HG03460 (cell line): ENCODE data around the gene TPRG1L.
A peak's percentile ranks its signal among the peaks of the same experiment; 100 is the strongest.

Experiments
- ATAC-seq: cut with Tn5 transposase; IDR thresholded peaks from one replicate; pipeline ENCODE4 v1.9.1; 2021; ENCODE audit not compliant: unreplicated experiment

Gene TPRG1L

DNA sequence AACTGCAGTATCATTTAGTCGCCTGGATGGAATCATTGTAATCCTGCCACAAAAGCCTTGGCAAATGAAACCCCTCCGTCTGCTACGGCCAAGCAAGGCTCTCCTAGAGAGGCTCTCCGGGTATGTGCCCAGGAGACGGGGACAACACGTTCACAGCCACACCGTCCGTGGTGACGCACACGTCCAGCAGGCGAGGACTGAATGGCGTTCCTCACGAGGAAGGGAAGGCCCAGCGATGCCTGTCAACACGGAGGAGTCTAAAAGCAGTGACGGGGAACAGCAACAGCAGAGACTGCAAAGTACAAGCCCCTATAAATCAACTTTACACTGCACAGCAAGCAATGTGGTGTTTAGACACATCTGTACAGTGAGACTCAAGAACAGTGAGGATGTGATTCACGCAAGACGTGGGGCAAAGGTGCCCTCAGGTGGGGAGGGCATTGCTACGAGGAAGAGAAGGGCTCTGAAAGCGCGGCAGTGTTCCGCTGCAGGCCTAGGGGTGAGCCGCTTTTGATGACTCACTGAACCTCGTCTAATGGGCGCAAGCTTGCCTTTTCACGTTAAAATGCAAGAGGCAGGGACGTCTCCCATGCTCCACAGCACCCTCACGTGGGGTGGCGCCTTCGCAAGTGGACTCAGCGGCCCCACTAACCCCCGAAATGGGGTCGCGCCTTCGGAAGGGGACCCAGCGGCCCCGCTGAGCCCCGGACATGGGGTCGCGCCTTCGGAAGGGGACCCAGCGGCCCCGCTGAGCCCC, 18.3 kb downstream of the TPRG1L start:
- no peak for ATAC-seq

- ATAC-seq = no peak
Measured at GRCh38 chr1:3644273-3644672, 19.5 kb downstream of the TPRG1L start.

DNA sequence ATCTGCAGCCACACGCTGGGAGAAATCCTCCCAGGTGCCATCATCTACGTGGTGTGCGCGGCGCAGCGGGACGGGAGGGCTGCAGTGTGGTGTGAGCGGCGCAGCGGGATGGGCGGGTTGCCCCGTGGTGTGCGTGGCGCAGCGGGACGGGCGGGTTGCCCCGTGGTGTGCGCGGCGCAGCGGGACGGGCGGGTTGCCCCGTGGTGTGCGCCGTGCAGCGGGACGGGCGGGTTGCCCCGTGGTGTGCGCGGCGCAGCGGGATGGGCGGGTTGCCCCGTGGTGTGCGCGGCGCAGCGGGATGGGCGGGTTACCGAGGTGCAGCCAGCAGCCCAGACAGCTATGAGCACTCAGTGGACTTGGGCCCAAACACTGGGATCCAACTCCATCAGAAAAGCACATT, 20.4 kb downstream of the TPRG1L start:
- ATAC-seq = no peak

GRCh38 chr1:3645666-3646355, 21.0 kb downstream of the TPRG1L start:
- ATAC-seq = no peak

GRCh38 chr1:3646596-3646995, 21.8 kb downstream of the TPRG1L start:
- no peak for ATAC-seq

- ATAC-seq = peak; percentile 74
Measured at GRCh38 chr1:3649342-3650247, 24.8 kb downstream of the TPRG1L start, which contains the start of gene WRAP73. WRAP73 (minus strand) TSS chr1:3650103; CDS start chr1:3649999, 104 bp downstream.

DNA sequence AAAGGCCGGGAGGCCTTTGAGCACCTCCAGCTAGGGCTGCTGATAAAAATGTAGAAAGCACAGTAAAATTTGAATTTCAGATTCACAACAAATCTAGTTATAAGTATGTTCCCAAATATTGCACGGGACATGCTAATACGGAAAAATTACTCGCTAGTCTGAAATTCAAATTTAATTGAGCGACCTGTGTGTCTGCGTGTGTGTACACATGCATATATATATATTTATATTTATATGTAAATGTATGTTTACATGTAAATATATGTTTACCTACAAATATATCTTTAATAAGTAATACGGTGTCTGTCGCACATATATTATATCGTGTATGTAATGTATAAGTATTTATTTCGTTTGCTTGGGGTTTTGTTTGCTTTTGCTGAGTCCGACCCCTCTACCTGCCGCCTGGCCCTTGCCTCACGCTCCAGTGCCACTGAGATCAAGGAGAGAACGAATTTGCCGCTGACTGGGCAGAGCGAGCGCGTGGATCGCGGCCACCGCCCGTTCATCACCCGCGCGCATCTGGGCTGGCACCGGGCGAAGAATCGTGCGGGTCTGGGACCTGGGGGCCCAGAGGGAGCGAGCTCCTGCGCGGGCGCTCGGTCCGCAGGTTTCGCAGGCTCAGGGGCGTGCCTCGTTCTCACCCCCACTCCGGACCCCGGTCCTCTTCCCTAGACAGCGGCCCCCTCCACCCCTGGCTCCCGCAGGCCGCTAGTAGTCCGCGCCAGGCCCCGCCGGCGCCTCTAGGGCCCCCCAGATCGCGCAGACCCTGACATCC, 25.6 kb downstream of the TPRG1L start:
- no peak for ATAC-seq

DNA sequence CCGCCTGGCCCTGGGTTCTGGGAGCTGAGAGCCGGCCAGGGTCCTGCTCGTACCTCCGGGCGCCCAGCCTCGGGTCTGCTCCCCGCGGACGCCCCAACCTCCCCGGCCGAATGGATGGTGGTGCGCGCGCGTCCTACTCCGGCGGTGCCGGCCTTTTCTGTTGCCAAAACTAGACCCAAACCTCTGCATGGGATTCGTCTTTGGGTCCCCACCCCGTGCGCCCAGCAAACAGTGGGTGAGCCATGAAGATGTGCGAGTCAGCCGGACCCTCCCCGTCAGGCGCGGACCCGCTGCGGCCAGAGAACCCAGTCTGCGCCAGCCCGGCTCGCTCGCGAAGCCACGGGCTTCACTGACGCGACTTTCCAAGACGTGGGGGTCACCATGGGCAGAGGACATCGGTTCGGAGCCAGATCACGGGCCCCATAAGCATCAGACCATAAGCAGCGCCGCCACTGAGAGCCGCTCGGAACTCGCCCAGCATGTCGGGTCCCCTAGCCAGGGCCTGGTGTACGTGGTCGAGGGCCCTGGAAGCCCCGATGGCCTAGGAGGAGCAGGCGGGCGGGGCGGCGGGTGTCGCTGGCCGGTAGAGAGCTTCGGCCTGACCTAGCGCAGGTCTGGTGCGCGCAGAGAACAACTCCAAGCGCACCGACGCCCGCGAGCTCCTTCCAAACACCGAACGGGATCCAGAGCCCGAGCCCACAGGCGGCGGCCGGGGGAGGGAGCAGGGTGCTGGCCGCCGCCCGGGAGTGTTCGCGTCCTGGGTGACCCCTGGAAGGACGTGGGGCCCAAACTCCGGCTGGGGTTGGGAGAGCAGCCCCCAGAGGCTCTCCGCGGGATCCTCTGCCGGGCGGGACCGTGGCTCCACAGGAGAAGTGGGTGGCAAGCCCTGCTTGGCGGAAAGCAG, 26.5 kb downstream of the TPRG1L start:
- no peak for ATAC-seq

DNA sequence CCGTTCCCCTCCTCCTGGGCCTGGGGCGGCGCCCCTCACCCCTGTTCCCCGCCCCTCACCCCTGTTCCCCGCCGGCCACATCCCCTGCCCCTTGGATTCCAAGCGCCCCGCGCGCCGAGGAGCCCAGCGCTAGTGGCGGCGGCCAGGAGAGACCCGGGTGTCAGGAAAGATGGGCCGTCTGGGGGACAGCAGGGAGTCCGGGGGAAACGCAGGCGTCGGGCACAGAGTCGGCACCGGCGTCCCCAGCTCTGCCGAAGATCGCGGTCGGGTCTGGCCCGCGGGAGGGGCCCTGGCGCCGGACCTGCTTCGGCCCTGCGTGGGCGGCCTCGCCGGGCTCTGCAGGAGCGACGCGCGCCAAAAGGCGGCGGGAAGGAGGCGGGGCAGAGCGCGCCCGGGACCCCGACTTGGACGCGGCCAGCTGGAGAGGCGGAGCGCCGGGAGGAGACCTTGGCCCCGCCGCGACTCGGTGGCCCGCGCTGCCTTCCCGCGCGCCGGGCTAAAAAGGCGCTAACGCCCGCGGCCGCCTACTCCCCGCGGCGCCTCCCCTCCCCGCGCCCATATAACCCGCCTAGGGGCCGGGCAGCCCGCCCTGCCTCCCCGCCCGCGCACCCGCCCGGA, 27.2 kb downstream of the TPRG1L start, which contains the start of gene TP73:
TP73 (plus strand) TSS at position 587 of the 618 bp plus-strand sequence. CDS start 29,850 bp downstream, outside the sequence.
- ATAC-seq = no peak

DNA sequence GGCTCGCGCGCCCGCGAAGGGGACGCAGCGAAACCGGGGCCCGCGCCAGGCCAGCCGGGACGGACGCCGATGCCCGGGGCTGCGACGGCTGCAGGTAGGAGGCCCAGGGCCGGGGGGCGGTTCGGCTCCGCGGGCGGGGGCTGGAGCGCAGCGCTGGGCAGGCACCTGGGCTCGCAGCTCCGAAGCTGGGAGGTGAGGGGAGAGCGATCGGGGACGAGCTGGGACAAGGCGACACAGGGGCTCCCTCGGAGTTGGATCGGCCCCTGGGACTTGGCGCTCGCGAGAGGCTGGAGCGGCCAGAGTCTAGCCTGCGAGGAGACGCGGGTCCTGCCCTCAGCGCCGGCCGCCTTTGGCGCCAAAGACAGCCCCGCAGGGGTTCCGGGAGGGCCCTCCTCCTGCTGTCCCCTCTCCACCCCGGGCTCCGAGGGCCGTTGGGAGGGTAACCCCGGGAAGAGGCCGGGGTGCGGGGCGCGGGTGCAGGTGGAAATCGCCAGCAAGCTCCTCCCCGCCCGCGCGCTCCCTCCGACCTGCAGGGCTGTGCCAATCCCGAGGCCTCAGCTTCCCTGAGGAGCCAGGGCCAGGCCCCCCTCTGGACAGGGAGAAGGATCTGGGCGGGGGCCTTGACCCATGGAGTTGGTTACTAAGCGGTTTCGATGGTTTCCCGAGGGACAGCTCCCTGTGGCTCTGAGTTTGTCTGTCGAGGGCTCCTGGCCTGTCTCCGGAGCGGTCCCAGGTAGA, 27.9 kb downstream of the TPRG1L start:
- no peak for ATAC-seq

DNA sequence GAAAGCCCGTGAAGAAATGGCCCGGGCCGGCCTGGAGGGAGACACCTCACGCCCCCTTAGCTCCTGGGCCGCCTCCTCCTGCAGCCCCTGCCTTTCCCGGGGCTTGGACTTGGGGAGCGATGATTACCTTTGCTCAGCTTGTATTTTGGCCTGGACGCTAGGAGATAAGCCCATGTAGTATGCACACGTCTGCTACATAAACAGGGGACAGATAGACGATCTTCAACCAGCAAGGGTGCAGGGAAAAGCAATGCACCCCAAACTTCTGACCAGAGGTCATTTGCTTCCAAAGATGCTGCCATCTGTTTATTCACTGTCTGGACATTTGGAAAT, 28.4 kb downstream of the TPRG1L start:
- no peak for ATAC-seq

DNA sequence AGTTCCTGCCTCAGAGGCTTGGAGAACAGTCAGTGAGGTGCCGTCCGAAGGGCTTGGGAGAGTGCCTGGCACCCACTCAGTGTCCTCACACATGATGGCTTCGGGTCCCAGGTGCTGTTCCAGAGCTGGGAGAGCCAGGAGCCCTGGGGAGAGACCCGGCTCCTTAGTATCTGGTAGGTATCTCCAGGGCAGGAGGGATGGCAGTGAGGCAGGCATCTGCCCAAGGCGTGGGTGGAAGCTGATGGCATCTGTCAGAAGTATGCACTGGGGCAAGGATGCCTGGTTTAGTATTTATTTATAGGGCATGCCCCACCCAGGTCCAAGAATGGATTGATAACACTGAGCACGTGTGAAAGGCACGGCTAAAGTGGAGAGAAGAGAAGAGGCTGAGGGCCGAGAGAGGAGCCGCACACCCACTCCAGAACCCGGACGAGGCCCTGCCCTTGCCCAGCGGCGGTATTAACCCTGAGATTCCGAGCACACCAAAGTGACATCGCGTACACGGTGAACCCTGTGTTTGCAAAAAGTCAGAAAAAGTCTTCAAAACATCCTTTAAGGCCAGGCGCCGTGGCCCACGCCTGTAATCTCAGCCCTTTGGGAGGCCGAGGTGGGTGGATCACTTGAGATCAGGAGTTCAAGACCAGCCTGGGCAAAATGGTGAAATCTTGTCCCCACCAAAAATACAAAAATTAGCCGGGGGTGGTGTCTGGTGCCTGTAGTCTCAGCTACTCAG, 29.9 kb downstream of the TPRG1L start:
- no peak for ATAC-seq

DNA sequence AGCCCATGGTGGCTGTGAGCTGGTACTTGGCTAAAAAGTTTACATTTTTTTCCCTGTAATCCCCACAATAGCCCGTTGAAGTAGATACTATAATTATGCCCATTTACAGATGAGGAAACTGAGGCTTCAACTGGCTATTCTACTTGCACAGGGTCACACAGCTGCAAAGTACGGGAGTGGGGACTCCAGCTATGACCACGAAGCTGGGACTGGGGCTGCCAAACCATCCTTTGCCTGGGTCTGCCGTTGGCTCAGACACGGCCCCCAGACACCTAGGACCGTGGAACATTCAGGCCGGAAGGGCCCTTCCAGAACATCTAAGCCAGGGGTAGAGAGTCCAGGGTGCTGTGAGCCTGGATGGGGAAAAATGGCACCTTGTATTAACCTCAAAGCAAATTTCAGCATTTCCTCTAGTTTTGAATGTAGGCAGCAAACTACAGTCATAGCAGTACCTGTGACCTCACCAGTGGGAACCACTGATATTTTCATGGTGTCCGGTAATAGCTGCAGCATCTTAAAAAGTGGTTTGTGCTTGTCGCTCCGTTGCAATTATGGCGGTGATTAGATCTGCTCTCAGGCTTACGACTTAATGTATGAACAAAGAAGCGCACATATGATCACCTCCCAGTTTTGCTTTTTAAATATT, 31.8 kb downstream of the TPRG1L start:
- ATAC-seq = peak; percentile 63

DNA sequence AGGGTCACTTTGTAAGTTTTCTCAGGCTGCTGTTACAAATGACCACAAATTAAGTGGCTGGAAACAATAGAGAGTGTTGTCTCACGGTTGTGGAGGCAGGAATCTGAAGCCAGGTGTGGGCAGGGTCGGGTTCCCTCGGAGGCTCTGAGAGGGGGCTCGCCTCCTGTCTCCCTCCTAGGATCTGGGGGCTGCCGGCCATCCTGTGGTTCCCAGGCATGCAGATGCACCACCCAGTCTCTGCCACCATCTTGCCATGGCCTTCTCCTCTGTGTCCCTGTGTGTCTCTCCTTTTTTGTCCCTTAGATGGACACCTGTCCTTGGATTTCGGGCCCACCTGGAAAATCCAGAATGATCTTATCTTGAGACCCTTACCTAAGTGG, 32.3 kb downstream of the TPRG1L start:
- peak; percentile 5 for ATAC-seq

- no peak for ATAC-seq
Measured at GRCh38 chr1:3657578-3658230, 32.9 kb downstream of the TPRG1L start.

DNA sequence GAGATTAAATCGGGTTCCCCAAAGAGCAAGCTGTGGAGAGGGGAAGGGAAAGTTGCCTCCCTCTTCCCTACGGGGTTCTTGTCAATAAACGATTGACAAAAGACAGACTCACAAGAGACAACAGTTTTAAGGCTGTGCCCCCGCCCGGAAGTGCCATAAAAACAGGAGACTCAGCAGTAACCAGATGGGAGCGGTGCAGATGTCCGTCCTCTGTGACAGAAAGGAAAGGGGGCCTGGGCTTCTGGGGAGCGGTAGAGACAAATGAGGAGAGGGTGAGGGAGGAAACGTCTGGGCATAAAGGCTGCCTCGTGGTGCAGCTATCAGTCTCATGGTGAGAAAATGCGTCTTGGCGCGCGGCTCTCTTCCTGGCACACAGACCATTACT, 33.4 kb downstream of the TPRG1L start:
- no peak for ATAC-seq

GRCh38 chr1:3659093-3659492, 34.3 kb downstream of the TPRG1L start:
- no peak for ATAC-seq
